GM12878 (cell line): ENCODE results near the gene ZNF367. TPM values are rescaled to one million over a fixed set of nuclear protein-coding genes. Genes with fewer than 3 reads are reported as not detected.

Experiments
- BACH1 ChIP-seq: fragments of 450-650 bp; IDR thresholded peaks from 2 replicates; pipeline ENCODE4 v1.6.1; 2017; ENCODE audit warnings: mild to moderate bottlenecking, borderline replicate concordance
- BCLAF1 ChIP-seq: fragments of 450-650 bp; IDR thresholded peaks from 2 replicates; pipeline ENCODE4 v1.6.1; 2017; ENCODE audit warnings: antibody characterized with exemption, mild to moderate bottlenecking, moderate library complexity
- CBFB ChIP-seq: IDR thresholded peaks from 2 replicates; pipeline ENCODE4 v1.6.1; 2016; ENCODE audit warnings: antibody characterized with exemption, low read depth
- CBX3 ChIP-seq: fragments of 200-600 bp; sonication (generic); IDR thresholded peaks from 2 replicates; pipeline ENCODE4 v1.6.1; 2016; ENCODE audit warnings: low read depth, borderline replicate concordance
- CHD2 ChIP-seq: IDR thresholded peaks from 2 replicates; pipeline ENCODE4 v1.6.1; 2011; ENCODE audit warnings: low read depth, low read length, improper control_type of control experiment, borderline replicate concordance
- FOS ChIP-seq: IDR thresholded peaks from 3 replicates; pipeline ENCODE4 v1.6.1; 2011; ENCODE audit warnings: borderline replicate concordance; ENCODE audit not compliant: insufficient read length; ENCODE audit errors: extremely low read depth
- FOXK2 ChIP-seq: fragments of 450-650 bp; IDR thresholded peaks from 2 replicates; pipeline ENCODE4 v1.6.1; 2017; ENCODE audit warnings: mild to moderate bottlenecking, moderate library complexity
- GABPA ChIP-seq: IDR thresholded peaks from 2 replicates; pipeline ENCODE4 v1.6.1; 2014; ENCODE audit warnings: antibody characterized with exemption, low read depth, mild to moderate bottlenecking, inconsistent platforms
- GATAD2B ChIP-seq: fragments of 450-650 bp; conservative IDR thresholded peaks from 2 replicates; pipeline ENCODE4 v1.6.1; 2017; ENCODE audit warnings: low read depth, mild to moderate bottlenecking, moderate library complexity
- HCFC1 ChIP-seq: fragments of 150-350 bp; IDR thresholded peaks from 2 replicates; pipeline ENCODE4 v1.6.1; 2014; ENCODE audit warnings: low read length
- JUND ChIP-seq: IDR thresholded peaks from 2 replicates; pipeline ENCODE4 v1.6.1; 2012; ENCODE audit warnings: low read depth, mild to moderate bottlenecking, low read length, improper control_type of control experiment, moderate library complexity
- KDM1A ChIP-seq: fragments of 200-600 bp; sonication (generic); IDR thresholded peaks from 2 replicates; pipeline ENCODE4 v1.6.1; 2016; ENCODE audit warnings: borderline replicate concordance
- MEF2B ChIP-seq: fragments of 450-650 bp; IDR thresholded peaks from 2 replicates; pipeline ENCODE4 v1.6.1; 2018; ENCODE audit warnings: mild to moderate bottlenecking, moderate library complexity; ENCODE audit not compliant: partially characterized antibody, poor library complexity, severe bottlenecking
- MTA3 ChIP-seq: IDR thresholded peaks from 2 replicates; pipeline ENCODE4 v1.6.1; 2012; ENCODE audit warnings: low read length, inconsistent platforms, borderline replicate concordance
- MYC ChIP-seq: IDR thresholded peaks from 2 replicates; pipeline ENCODE4 v1.6.1; 2011; ENCODE audit warnings: mild to moderate bottlenecking, low read length, moderate library complexity, inconsistent platforms; ENCODE audit not compliant: insufficient read depth, insufficient replicate concordance, insufficient read length, severe bottlenecking
- NFIC ChIP-seq: IDR thresholded peaks from 2 replicates; pipeline ENCODE4 v1.6.1; 2012; ENCODE audit warnings: low read depth, mild to moderate bottlenecking, inconsistent platforms, low read length, moderate library complexity
- NRF1 ChIP-seq: conservative IDR thresholded peaks from 2 replicates; pipeline ENCODE4 v1.6.1; 2011; ENCODE audit warnings: mild to moderate bottlenecking, low read depth, low read length, improper control_type of control experiment
- POU2F2 ChIP-seq: IDR thresholded peaks from 3 replicates; pipeline ENCODE4 v1.6.1; 2011; ENCODE audit warnings: low read depth, mild to moderate bottlenecking, low read length, borderline replicate concordance
- RUNX3 ChIP-seq: IDR thresholded peaks from 2 replicates; pipeline ENCODE4 v1.6.1; 2012; ENCODE audit warnings: low read length, inconsistent platforms
- SMAD5 ChIP-seq: IDR thresholded peaks from 2 replicates; pipeline ENCODE4 v1.6.1; 2016; ENCODE audit warnings: antibody characterized with exemption, low read depth
- SREBF1 ChIP-seq: IDR thresholded peaks from 2 replicates; pipeline ENCODE4 v1.6.1; 2012; ENCODE audit warnings: mild to moderate bottlenecking, low read length
- STAT3 ChIP-seq: IDR thresholded peaks from 2 replicates; pipeline ENCODE4 v1.6.1; 2011; ENCODE audit warnings: low read depth, low read length, improper control_type of control experiment
- SUZ12 ChIP-seq: fragments of 200-600 bp; sonication (generic); IDR thresholded peaks from one replicate; pipeline ENCODE4 v1.6.1; 2018; ENCODE audit warnings: antibody characterized with exemption, mild to moderate bottlenecking; ENCODE audit not compliant: unreplicated experiment
- YBX1 ChIP-seq: fragments of 450-650 bp; IDR thresholded peaks from 2 replicates; pipeline ENCODE4 v1.6.1; 2016; ENCODE audit warnings: antibody characterized with exemption
- ZNF217 ChIP-seq: fragments of 450-650 bp; IDR thresholded peaks from 2 replicates; pipeline ENCODE4 v1.6.1; 2017; ENCODE audit warnings: antibody characterized with exemption, mild to moderate bottlenecking
- ZNF384 ChIP-seq: IDR thresholded peaks from 2 replicates; pipeline ENCODE4 v1.6.1; 2012; ENCODE audit warnings: low read depth, mild to moderate bottlenecking, low read length, improper control_type of control experiment, borderline replicate concordance
- ZSCAN29 ChIP-seq: fragments of 450-650 bp; IDR thresholded peaks from 2 replicates; pipeline ENCODE4 v1.6.1; 2017; ENCODE audit warnings: mild to moderate bottlenecking, moderate library complexity
- polyA plus RNA-seq, 11 experiments: library from polyadenylated mRNA; depleted of rRNA in 4 of 11; unstranded in 6 of 11; stranded (reverse) in 5 of 11; fragments of >200 nt; fragmentation: Nextera tagmentation in 4 of 11; fragmentation: Illumina TruSeq in 1 of 11; extraction: Ambion mirVana in 4 of 11; extraction: Trizol in 1 of 11; gene quantifications; 1 replicate in 1 of 11; 2 replicates in 10 of 11; pipeline versions ENCODE4 v1.2.1 to v1.2.3, GENCODE V29; 2011 to 2016; ENCODE audit warnings: inconsistent platforms in 2 of 11, missing spikeins in 2 of 11, low read depth in 1 of 11
- total RNA-seq, 4 experiments: library from RNA; depleted of rRNA in 3 of 4; stranded (reverse); fragments of >200 nt in 3 of 4; fragmentation: Illumina TruSeq in 1 of 4; extraction: Trizol in 1 of 4; gene quantifications; 2 replicates each; pipeline versions ENCODE4 v1.2.1 to v1.2.3, GENCODE V29; 2013 to 2021

Gene ZNF367
- total and polyA plus RNA-seq, 10 of the 15 experiments (the other 5 are each of a cell fraction or from before 2014, with no cell fraction given) = 2.9 to 16.3 (median 11.1) TPM

GRCh38 chr9:96418083-96418919 lies at the start of gene ZNF367 (continued):
- TF ChIP-seq BCLAF1 (no peak), GABPA (no peak), CBX3 (no peak), MEF2B (no peak), KDM1A (no peak), STAT3 (no peak), CBFB (no peak), MYC (no peak), SUZ12 (no peak), GATAD2B (0 out of 2 replicates have a peak, but pooled peaks have one; percentile 78), FOXK2 (no peak), JUND (no peak), RUNX3 (peak; percentile 57), HCFC1 (no peak), CHD2 (peak; percentile 93), ZSCAN29 (no peak), YBX1 (no peak), ZNF384 (peak; percentile 93), MTA3 (no peak), SREBF1 (no peak), POU2F2 (no peak), BACH1 (no peak), SMAD5 (no peak), NFIC (no peak), FOS (peak; percentile 23), NRF1 (0 out of 2 replicates have a peak, but pooled peaks have one; percentile 14), ZNF217 (no peak)
